Brain microvascular endothelial cell (primary cell): ENCODE measurements around the gene SMCO2.

ENCODE experiments used
- DNase-seq: peaks from one replicate; pipeline ENCODE4 v3.0.0-alpha.2; 2020
- H3K27ac ChIP-seq: fragments of 250-450 bp; sonication (Bioruptor Pico); 2 replicates; pipeline ENCODE4 v1.5.1; 2020; ENCODE audit warnings: mild to moderate bottlenecking, moderate library complexity
- H3K27me3 ChIP-seq: fragments of 250-450 bp; sonication (Bioruptor Pico); replicated peaks from 2 replicates; pipeline ENCODE4 v1.5.1; 2020; ENCODE audit warnings: mild to moderate bottlenecking
- H3K36me3 ChIP-seq: fragments of 250-450 bp; sonication (Bioruptor Pico); replicated peaks from 2 replicates; pipeline ENCODE4 v1.5.1; 2020; ENCODE audit warnings: mild to moderate bottlenecking
- H3K4me3 ChIP-seq: 2 replicates; pipeline ENCODE4 v1.5.1; 2011; ENCODE audit warnings: low read depth, mild to moderate bottlenecking, control low read depth, low read length, moderate library complexity
- in situ Hi-C: cut with HindIII; loops from 2 replicates; pipeline ENCODE4 v1.10.0; 2017; ENCODE audit warnings: low sequenced_read_pairs, low pct_ligation_motif_present
- TF ChIP-seq, protein P1 (sequence below): IDR thresholded peaks from 2 replicates; pipeline ENCODE4 v1.5.1; 2011; ENCODE audit warnings: low read depth, mild to moderate bottlenecking, moderate library complexity, low read length, control low read depth, inconsistent platforms; ENCODE audit errors: missing control alignments

SMCO2 gene

DNA sequence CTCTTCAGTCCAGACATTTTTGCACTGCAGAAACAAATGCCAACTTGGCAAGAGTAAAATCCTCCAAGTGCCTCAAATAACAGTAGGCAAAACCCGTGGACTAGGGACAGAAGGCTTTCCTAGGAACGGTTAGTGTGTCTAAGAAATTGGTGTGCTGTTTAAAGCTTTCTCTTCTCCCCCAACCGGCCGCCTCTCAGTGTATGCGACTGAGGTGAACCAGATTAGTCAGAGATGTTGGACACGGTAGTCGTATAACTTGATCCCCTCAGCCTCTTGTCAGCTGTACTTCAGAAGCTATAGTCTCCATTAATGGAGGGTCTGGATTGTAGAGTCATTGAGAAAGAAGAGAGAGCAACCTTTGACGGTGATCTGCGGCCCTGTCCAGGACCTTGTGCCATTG lies 99.1 kb downstream of the SMCO2 start:
- H3K27me3 ChIP-seq, result no peaks in the 10 kb centered on the region
- H3K36me3 ChIP-seq, result peaks cover 4% of the 10 kb centered on the region
- TF ChIP-seq, protein P1, sequence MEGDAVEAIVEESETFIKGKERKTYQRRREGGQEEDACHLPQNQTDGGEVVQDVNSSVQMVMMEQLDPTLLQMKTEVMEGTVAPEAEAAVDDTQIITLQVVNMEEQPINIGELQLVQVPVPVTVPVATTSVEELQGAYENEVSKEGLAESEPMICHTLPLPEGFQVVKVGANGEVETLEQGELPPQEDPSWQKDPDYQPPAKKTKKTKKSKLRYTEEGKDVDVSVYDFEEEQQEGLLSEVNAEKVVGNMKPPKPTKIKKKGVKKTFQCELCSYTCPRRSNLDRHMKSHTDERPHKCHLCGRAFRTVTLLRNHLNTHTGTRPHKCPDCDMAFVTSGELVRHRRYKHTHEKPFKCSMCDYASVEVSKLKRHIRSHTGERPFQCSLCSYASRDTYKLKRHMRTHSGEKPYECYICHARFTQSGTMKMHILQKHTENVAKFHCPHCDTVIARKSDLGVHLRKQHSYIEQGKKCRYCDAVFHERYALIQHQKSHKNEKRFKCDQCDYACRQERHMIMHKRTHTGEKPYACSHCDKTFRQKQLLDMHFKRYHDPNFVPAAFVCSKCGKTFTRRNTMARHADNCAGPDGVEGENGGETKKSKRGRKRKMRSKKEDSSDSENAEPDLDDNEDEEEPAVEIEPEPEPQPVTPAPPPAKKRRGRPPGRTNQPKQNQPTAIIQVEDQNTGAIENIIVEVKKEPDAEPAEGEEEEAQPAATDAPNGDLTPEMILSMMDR, result no peak
- H3K27ac ChIP-seq, result no peak overlapping the region
- in situ Hi-C loops, result no loop called here
- no peak overlapping the region for H3K4me3 ChIP-seq
- no peak for DNase-seq

DNA sequence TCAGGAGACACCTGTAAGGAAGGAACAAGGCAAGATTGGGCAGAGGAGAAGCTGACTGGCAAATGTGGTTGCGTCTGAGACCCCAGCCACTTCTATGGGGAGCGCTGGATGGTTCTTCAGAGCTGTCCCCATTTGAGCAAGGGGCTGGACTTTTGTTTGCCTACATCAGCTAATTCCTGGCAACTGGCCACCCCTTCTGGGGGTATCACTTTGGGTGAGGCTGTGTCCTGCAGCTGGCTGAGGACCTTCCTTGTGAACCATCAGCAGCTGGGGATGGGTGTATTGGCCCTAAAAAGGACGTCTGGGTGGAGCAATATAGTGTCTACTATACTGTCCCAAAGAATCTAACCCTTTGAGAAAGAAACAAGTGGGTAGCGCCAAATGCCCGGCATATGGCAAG lies 101.1 kb downstream of the SMCO2 start:
- Histone ChIP-seq H3K27me3 (no peaks in the 10 kb centered on the region), H3K36me3 (peaks cover 4% of the 10 kb centered on the region), H3K4me3 (no peak overlapping the region), H3K27ac (peak overlapping the region; percentile 98)
- TF ChIP-seq, protein P1, result no peak
- no peak for DNase-seq
- in situ Hi-C loops, result no loop called here

DNA sequence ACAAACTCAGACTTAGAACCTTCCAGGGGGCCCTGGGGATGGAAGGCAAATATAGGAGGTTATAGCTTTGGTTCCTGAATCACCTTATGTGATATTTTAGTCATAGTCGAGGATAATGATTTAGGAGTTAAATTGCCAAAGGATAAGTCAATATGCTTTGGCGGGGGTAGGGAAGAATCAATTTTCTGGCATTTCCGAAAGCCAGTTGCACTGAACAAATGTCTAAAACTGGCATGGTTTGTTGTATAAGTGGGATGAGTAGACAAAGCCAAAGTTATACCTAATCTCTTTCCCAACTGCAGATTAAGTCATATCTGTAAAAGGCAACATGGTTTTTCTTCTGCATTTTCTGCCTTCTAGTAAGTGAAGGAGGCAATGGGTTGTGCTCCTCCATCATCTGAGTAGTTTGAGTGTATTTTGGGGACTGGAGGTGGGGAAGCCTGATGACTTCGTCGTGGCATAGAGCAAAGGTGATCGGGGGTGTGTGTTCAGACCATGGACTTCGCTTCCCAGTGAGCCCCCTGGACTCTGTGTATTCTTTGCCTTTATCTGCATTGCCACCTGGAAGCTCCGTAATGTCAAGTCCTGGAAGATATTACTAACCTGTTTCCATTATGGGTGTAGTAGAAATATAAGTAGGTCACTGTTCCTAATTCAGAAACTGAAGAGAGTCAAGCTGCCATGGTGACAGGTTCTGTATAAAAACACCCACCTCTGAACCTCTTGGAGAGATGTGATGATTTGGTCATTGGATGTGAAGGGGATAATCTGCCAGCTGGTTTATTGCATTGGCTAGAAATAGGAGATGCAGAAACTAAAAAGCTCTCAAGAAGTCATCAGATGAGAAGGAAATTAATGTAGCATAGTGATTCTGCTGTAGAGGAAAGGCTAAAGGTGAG lies 102.0 kb downstream of the SMCO2 start:
- in situ Hi-C loops, result no loop called here
- no peak overlapping the region for H3K4me3 ChIP-seq
- DNase-seq, result no peak
- peaks cover 4% of the 10 kb centered on the region for H3K36me3 ChIP-seq
- H3K27me3 ChIP-seq, result no peaks in the 10 kb centered on the region
- H3K27ac ChIP-seq, result peak overlapping the region; percentile 98
- TF ChIP-seq, protein P1, result no peak

DNA sequence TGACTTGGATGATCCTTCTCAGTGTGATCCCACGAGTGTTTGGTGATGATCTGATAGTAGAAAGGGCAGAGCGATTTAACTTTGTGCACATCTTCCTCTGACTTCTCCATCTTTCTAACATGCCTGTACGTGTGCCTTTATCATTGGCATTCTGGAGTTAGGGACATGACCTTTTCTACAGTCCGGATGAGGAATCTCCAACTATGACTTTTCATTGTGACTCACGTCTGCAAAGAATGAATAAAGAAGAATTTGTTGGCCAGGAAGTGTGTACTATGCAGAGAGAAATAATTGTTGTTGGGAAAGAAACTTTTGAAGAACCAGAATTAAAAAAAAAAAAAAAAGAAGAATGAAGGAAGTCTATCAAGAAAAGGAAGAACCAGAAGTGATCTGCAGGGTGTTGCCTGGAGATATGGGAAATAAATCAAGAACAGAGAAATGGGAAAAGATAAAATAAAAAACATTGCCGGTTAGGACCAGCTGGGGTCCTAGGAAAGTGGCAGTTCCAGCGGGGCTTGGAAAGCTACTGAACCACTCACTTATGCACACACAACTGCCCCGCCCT lies 102.8 kb downstream of the SMCO2 start:
- DNase-seq, result peak; percentile 72
- TF ChIP-seq, protein P1, result no peak
- Histone ChIP-seq H3K4me3 (peak overlapping the region; percentile 20), H3K36me3 (peaks cover 4% of the 10 kb centered on the region), H3K27me3 (no peaks in the 10 kb centered on the region), H3K27ac (peak overlapping the region; percentile 98)
- in situ Hi-C loops, result no loop called here

DNA sequence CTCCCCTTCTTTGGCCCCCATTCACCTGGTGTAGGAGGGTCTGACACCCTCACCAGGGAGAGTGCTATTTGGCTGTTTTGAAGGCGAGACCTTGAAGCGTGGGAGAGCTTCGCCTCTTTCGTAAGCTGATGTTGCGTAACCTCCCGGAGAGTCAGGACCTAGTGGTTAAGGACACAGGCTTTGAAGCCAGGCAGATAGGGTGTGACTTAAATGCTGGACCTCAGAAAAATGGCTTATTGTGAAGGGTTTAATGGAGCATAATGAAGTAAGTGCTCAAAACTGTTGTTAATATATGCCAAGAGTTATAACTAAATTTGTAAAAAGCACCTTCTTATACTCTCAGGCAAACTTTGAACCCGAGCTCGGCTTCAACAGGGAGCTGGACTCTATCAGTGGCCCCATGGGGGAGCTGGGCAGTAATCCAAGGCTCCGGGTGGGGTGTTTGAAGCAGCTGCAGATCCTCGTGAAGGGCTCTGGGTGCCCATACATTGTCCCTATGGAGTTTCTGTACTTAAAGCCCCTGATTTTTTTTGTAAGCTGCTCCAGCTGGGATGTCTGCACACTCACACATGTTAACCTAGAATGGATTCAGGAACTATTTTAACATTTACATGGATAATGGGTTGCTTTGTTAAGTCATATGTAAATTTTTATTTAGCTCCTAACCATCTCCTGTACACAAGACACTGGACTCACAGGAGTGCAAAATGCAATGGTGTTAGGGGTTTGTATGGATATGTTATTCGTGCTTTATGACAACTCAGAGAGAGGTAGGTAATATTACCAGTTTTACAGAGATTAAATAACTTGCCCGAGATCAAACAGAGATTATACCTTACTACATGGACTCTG lies 103.5 kb downstream of the SMCO2 start:
- no peaks in the 10 kb centered on the region for H3K27me3 ChIP-seq
- peak; percentile 97 for DNase-seq
- peak overlapping the region; percentile 20 for H3K4me3 ChIP-seq
- in situ Hi-C loops, result no loop called here
- TF ChIP-seq, protein P1, result no peak
- no peaks in the 10 kb centered on the region for H3K36me3 ChIP-seq
- H3K27ac ChIP-seq, result peak overlapping the region; percentile 98
